ENCODE measurements around the gene TFF3. TPM values are rescaled to one million over a fixed set of nuclear protein-coding genes. Genes with fewer than 3 reads are reported as not detected.
A peak's percentile ranks its signal among the peaks of the same experiment; 100 is the strongest.

The TFF3 gene, protein sequence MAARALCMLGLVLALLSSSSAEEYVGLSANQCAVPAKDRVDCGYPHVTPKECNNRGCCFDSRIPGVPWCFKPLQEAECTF
- total RNA-seq (2021) (not detected in 2 replicates), Bru-seq, nascent RNA (not detected), BruChase-seq, experiment 1, labeled RNA remaining after a 2-hour chase (not detected), BruChase-seq, experiment 2, labeled RNA remaining after a 6-hour chase (percentile 12 among the genes with signal in this experiment)
- long read RNA-seq, result 0 reads

DNA sequence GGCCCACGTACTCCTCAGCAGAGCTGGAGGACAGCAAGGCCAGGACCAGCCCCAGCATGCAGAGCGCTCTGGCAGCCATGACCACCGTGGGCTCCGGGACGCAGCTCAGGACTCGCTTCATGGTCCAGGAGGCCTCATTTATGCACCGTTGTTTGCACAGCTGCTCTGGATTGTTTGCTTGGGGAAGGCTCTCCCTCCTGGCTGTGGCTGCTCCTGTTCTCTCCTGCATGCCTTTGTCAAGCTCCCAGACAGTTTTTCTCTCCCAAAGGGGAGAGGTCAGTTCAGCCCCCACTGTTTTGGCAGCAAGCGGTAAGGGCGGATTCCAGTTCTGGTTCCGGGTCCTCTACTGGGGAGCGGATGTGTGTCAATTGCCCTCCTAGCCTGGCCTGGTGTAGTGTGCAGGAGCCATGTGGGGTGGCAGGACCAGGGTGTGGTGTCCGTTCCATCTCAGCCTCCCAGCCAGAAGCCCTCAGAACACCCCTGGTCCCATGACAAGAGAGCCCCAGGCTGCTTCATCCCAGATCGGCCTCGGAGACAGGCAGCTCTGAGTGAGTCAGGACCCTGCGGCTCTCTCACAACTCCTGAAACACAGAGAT lies at the start of gene TFF3:
TFF3 (minus strand) TSS at position 114 of the 596 bp plus-strand sequence; CDS start at position 79, 35 bp downstream.
- intact Hi-C loops (cut with micrococcal nuclease; ENCODE audit: unreplicated experiment), result no loop called here
- POLR2A ChIA-PET (ENCODE audit: unreplicated experiment), result no interaction called here
- no peak within 1 kb of the TSS for H3K4me2 ChIP-seq

GRCh38 chr21:42364304-42364865 lies 49.2 kb upstream of the TFF3 start:
- Histone ChIP-seq H3K9me3 (ENCODE audit: insufficient read depth, low read depth) (no peaks in the 10 kb centered on the region), H3F3A (ENCODE audit: insufficient read depth, low read depth) (peaks cover 25% of the 10 kb centered on the region), H3K36me3 (ENCODE audit: low read depth) (no peaks in the 10 kb centered on the region), H3K79me2 (ENCODE audit: low read depth) (no peaks in the 10 kb centered on the region), H3K27me3 (ENCODE audit: insufficient read depth, low read depth) (no peaks in the 10 kb centered on the region), H3K4me2 (no peak overlapping the region), H3K4me3 (no peak overlapping the region), H3K9me2 (ENCODE audit: insufficient read depth) (no peaks in the 10 kb centered on the region), H2AFZ (no peak overlapping the region), H4K20me1 (ENCODE audit: insufficient read depth) (no peaks in the 10 kb centered on the region), H3K4me1 (replicated peaks; ENCODE audit: insufficient read depth) (peaks cover 47% of the 10 kb centered on the region), H3K27ac (no peak overlapping the region)
- intact Hi-C loops (cut with micrococcal nuclease; ENCODE audit: unreplicated experiment), result no loop called here
- TF ChIP-seq EZH2 (IDR thresholded peaks at IDR 0.05; ENCODE audit: low read depth) (no peak), CTCF (conservative IDR thresholded peaks at IDR 0.05) (no peak)
- ChIA-PET POLR2A (ENCODE audit: unreplicated experiment) (no interaction called here), CTCF (no interaction called here)
- no TSS peak for BruUV-seq (replicated peaks)
- DNase-seq, result no peak

More for the DNA sequence above, at the start of gene TFF3:
- Histone ChIP-seq H3K27ac (no peak within 1 kb of the TSS), H3K36me3 (ENCODE audit: low read depth) (no peaks in the 10 kb centered on the region), H3K9me2 (ENCODE audit: insufficient read depth) (no peaks in the 10 kb centered on the region), H2AFZ (no peak within 1 kb of the TSS), H4K20me1 (ENCODE audit: insufficient read depth) (no peaks in the 10 kb centered on the region), H3F3A (ENCODE audit: insufficient read depth, low read depth) (no peaks in the 10 kb centered on the region), H3K9me3 (ENCODE audit: insufficient read depth, low read depth) (no peaks in the 10 kb centered on the region), H3K79me2 (ENCODE audit: low read depth) (no peaks in the 10 kb centered on the region), H3K27me3 (ENCODE audit: insufficient read depth, low read depth) (no peaks in the 10 kb centered on the region), H3K4me1 (replicated peaks; ENCODE audit: insufficient read depth) (no peaks in the 10 kb centered on the region), H3K4me3 (no peak within 1 kb of the TSS)
- BruUV-seq (replicated peaks), result no TSS peak
- TF ChIP-seq CTCF (conservative IDR thresholded peaks at IDR 0.05) (no peak), EZH2 (IDR thresholded peaks at IDR 0.05; ENCODE audit: low read depth) (no peak)
- CTCF ChIA-PET, result interaction anchor here (0.5 kb wide), 1 partner anchor 140 kb away, joined by 3 read pairs; no protein-coding TSS in a partner anchor
- no peak for DNase-seq

DNA sequence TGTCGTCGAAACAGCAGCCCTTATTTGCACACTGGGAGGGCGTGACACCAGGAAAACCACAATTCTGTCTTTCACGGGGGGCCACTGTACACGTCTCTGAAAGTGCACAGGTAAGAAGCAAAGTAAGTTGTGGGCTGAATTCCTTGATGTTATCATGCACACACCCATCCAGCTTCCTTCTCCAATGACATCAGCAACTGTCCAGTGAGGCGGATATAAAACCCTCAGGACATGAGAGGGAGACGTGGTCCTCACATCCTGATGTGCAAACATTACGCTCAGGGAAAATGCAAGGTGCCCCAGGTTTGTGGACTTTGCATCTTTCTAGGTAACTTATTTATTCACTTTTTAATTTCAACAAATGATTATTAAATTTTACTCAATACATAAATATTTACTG lies 48.1 kb upstream of the TFF3 start:
- DNase-seq, result peak; percentile 46 to 83
- POLR2A ChIA-PET (ENCODE audit: unreplicated experiment), result no interaction called here

More for the DNA sequence above, 48.1 kb upstream of the TFF3 start:
- intact Hi-C loops (cut with micrococcal nuclease; ENCODE audit: unreplicated experiment), result no loop called here
- peaks cover 25% of the 10 kb centered on the region for H3F3A ChIP-seq (ENCODE audit: insufficient read depth, low read depth)
- H3K4me1 ChIP-seq (replicated peaks; ENCODE audit: insufficient read depth), result peaks cover 43% of the 10 kb centered on the region
- CTCF ChIA-PET, result interaction anchor here (0.5 to 0.7 kb wide), 3 partner anchors 54 to 364 kb away, joined by 3 to 7 read pairs (median 3); no protein-coding TSS in a partner anchor
- H3K36me3 ChIP-seq (ENCODE audit: low read depth), result no peaks in the 10 kb centered on the region
- H3K79me2 ChIP-seq (ENCODE audit: low read depth), result no peaks in the 10 kb centered on the region
- no peak overlapping the region for H2AFZ ChIP-seq
- H3K9me2 ChIP-seq (ENCODE audit: insufficient read depth), result no peaks in the 10 kb centered on the region
- TF ChIP-seq EZH2 (IDR thresholded peaks at IDR 0.05; ENCODE audit: low read depth), result no peak
- no peak for TF ChIP-seq CTCF (conservative IDR thresholded peaks at IDR 0.05)
- no peak overlapping the region for H3K4me3 ChIP-seq
- H3K4me2 ChIP-seq, result peak overlapping the region; percentile 53
- no peaks in the 10 kb centered on the region for H4K20me1 ChIP-seq (ENCODE audit: insufficient read depth)
- no peaks in the 10 kb centered on the region for H3K27me3 ChIP-seq (ENCODE audit: insufficient read depth, low read depth)
- BruUV-seq (replicated peaks), result no TSS peak
- peak overlapping the region; percentile 60 for H3K27ac ChIP-seq
- no peaks in the 10 kb centered on the region for H3K9me3 ChIP-seq (ENCODE audit: insufficient read depth, low read depth)
